Neural progenitor cell (in vitro differentiated cells): ENCODE results near the gene ZNF790. TPM values are rescaled to one million over a fixed set of nuclear protein-coding genes. Genes with fewer than 3 reads are reported as not detected.

Experiments
- DNase-seq: peaks from one replicate; pipeline ENCODE4 v3.0.0-alpha.2; 2016; ENCODE audit warnings: low spot score
- H2AFZ ChIP-seq: fragments of 200-600 bp; sonication (generic); replicated peaks from 2 replicates; pipeline ENCODE4 v1.6.1; 2016; ENCODE audit warnings: antibody characterized with exemption
- H3F3A ChIP-seq: fragments of 200-600 bp; sonication (generic); 2 replicates; pipeline ENCODE4 v1.6.1; 2016; ENCODE audit warnings: antibody characterized with exemption, low read depth
- H3K27ac ChIP-seq: fragments of 200-600 bp; sonication (generic); 2 replicates; pipeline ENCODE4 v1.5.1; 2016; ENCODE audit warnings: mild to moderate bottlenecking
- H3K27me3 ChIP-seq: fragments of 200-600 bp; sonication (generic); 2 replicates; pipeline ENCODE4 v1.6.1; 2016; ENCODE audit warnings: mild to moderate bottlenecking, moderate library complexity
- H3K36me3 ChIP-seq: fragments of 200-600 bp; sonication (generic); 2 replicates; pipeline ENCODE4 v1.5.1; 2016
- H3K4me1 ChIP-seq: fragments of 200-600 bp; sonication (generic); 2 replicates; pipeline ENCODE4 v1.6.1; 2016; ENCODE audit warnings: mixed run types
- H3K4me2 ChIP-seq: fragments of 200-600 bp; sonication (generic); 2 replicates; pipeline ENCODE4 v1.6.1; 2016
- H3K4me3 ChIP-seq: fragments of 200-600 bp; sonication (generic); 2 replicates; pipeline ENCODE4 v1.5.1; 2016
- H3K79me2 ChIP-seq: fragments of 200-600 bp; sonication (generic); 2 replicates; pipeline ENCODE4 v1.6.1; 2016; ENCODE audit warnings: low read depth
- H3K9ac ChIP-seq: fragments of 200-600 bp; sonication (generic); 2 replicates; pipeline ENCODE4 v1.6.1; 2016
- H3K9me3 ChIP-seq: fragments of 200-600 bp; sonication (generic); 2 replicates; pipeline ENCODE4 v1.5.1; 2016; ENCODE audit warnings: low read depth
- H4K20me1 ChIP-seq: fragments of 200-600 bp; sonication (generic); 2 replicates; pipeline ENCODE4 v1.6.1; 2016; ENCODE audit warnings: low read depth
- H3K27ac Mint-ChIP-seq: 3 replicates; pipeline ENCODE4 v1.8.0; 2021; ENCODE audit warnings: mixed read lengths
- H3K27me3 Mint-ChIP-seq: 2 replicates; pipeline ENCODE4 v1.8.0; 2022; ENCODE audit warnings: low read depth, mild to moderate bottlenecking, inconsistent platforms, moderate library complexity, mixed read lengths; ENCODE audit not compliant: insufficient read depth
- H3K36me3 Mint-ChIP-seq: 3 replicates; pipeline ENCODE4 v1.8.0; 2021; ENCODE audit warnings: mixed read lengths
- H3K4me1 Mint-ChIP-seq: 3 replicates; pipeline ENCODE4 v1.8.0; 2021; ENCODE audit warnings: mixed read lengths
- H3K4me3 Mint-ChIP-seq: 3 replicates; pipeline ENCODE4 v1.8.0; 2021; ENCODE audit warnings: mild to moderate bottlenecking, moderate library complexity, mixed read lengths
- H3K9me3 Mint-ChIP-seq: 3 replicates; pipeline ENCODE4 v1.8.0; 2020; ENCODE audit warnings: mixed read lengths
- CTCF ChIP-seq: fragments of 200-600 bp; sonication (generic); IDR thresholded peaks from 2 replicates; pipeline ENCODE4 v1.5.1; 2017; ENCODE audit warnings: antibody characterized with exemption, mild to moderate bottlenecking
- EZH2 ChIP-seq: fragments of 200-600 bp; sonication (generic); IDR thresholded peaks from 2 replicates; pipeline ENCODE4 v1.6.1; 2017; ENCODE audit warnings: antibody characterized with exemption, mild to moderate bottlenecking, moderate library complexity
- EZH2phosphoT487 ChIP-seq: fragments of 200-600 bp; sonication (generic); IDR thresholded peaks from 2 replicates; pipeline ENCODE4 v1.6.1; 2017; ENCODE audit warnings: antibody characterized with exemption
- small RNA-seq: library from RNA; depleted of rRNA; stranded (forward); fragments of <200 nt; gene quantifications from one replicate; pipeline ENCODE3, GENCODE V24; 2015
- total RNA-seq: library from RNA; depleted of rRNA; stranded (reverse); fragments of >200 nt; gene quantifications from 2 replicates; pipeline ENCODE4 v1.2.3, GENCODE V29; 2015; ENCODE audit warnings: low replicate concordance

ZNF790 gene
- total RNA-seq, 1 donor from 2014 or later, result 18.8 TPM

- Mint-ChIP-seq H3K9me3 (peaks cover 61% of the 10 kb centered on the region), H3K27me3 (peaks cover 5% of the 10 kb centered on the region), H3K27ac (no peak overlapping the region), H3K4me1 (peaks cover 12% of the 10 kb centered on the region), H3K36me3 (peaks cover 32% of the 10 kb centered on the region), H3K4me3 (peak overlapping the region; percentile 98)
- H3K4me1 ChIP-seq, result no peaks in the 10 kb centered on the region
- H3K9me3 ChIP-seq, result peaks cover 14% of the 10 kb centered on the region
- peak overlapping the region; percentile 64 for H3K27ac ChIP-seq
- H2AFZ ChIP-seq, result peak overlapping the region; percentile 98
- peak overlapping the region; percentile 97 for H3K4me2 ChIP-seq
- H3K4me3 ChIP-seq, result peak overlapping the region; percentile 74
- H4K20me1 ChIP-seq, result no peaks in the 10 kb centered on the region
- no peaks in the 10 kb centered on the region for H3K27me3 ChIP-seq
- DNase-seq, result peak; percentile 71
- H3K9ac ChIP-seq, result peak overlapping the region; percentile 87
- H3F3A ChIP-seq, result no peaks in the 10 kb centered on the region
- H3K36me3 ChIP-seq, result peaks cover 26% of the 10 kb centered on the region
- H3K79me2 ChIP-seq, result peaks cover 64% of the 10 kb centered on the region
- TF ChIP-seq EZH2, result no peak
- TF ChIP-seq EZH2phosphoT487, result no peak
- TF ChIP-seq CTCF, result no peak
Measured at GRCh38 chr19:36771261-36772231, 66.6 kb downstream of the ZNF790 start.

Small RNA genes lying within 50 kb of the gene (small RNA-seq; reads per million reads assigned to genes)
- gene RF00019, result not detected

Other genes starting within 250 kb of the ZNF790 start
- gene ZNF382, start 233.1 kb downstream of the ZNF790 start, total RNA-seq, result 16.8 and 17.8 TPM in 2 replicates
- gene ZNF461, start 171.6 kb downstream of the ZNF790 start, total RNA-seq, result 13.6 and 13.8 TPM in 2 replicates
- gene ZNF567, start 150.8 kb downstream of the ZNF790 start, total RNA-seq, result 26.9 and 27.7 TPM in 2 replicates
- 25.5 and 32.1 TPM in 2 replicates for gene ZNF850, start 65.6 kb downstream of the ZNF790 start, total RNA-seq
- 11.7 and 18.1 TPM in 2 replicates for gene ZNF345, start 12.5 kb upstream of the ZNF790 start, total RNA-seq
- 5.9 and 8.0 TPM in 2 replicates for gene ZNF829, start 77.9 kb upstream of the ZNF790 start, total RNA-seq
- gene ZNF568, start 77.9 kb upstream of the ZNF790 start, total RNA-seq, result 6.3 and 8.9 TPM in 2 replicates
- gene ZNF420, start 240.0 kb upstream of the ZNF790 start, total RNA-seq, result 19.8 and 21.0 TPM in 2 replicates